DMS53 (cell line): ENCODE data around the gene LSAMP.

ENCODE experiments used
- DNase-seq: peaks from one replicate; lab custom pipeline; 2025; lab: John Stamatoyannopoulos, UW

LSAMP gene

GRCh38 chr3:115836944-115837343 lies 608.3 kb downstream of the LSAMP start:
- DNase-seq: peak; percentile 51

- DNase-seq: no peak
Measured at GRCh38 chr3:115835946-115836345, 609.3 kb downstream of the LSAMP start.

- no peak for DNase-seq
Measured at GRCh38 chr3:115834068-115834467, 611.2 kb downstream of the LSAMP start.

GRCh38 chr3:115833074-115833473 lies 612.2 kb downstream of the LSAMP start:
- no peak for DNase-seq

- peak; percentile 24 for DNase-seq
Measured at GRCh38 chr3:115832265-115832664, 613.0 kb downstream of the LSAMP start.

GRCh38 chr3:115831864-115832263 lies 613.4 kb downstream of the LSAMP start:
- no peak for DNase-seq

GRCh38 chr3:115830764-115831395 lies 614.4 kb downstream of the LSAMP start:
- DNase-seq: no peak

GRCh38 chr3:115828401-115828800 lies 616.9 kb downstream of the LSAMP start:
- no peak for DNase-seq

- DNase-seq: no peak
Measured at GRCh38 chr3:115827495-115827894, 617.8 kb downstream of the LSAMP start.

- no peak for DNase-seq
Measured at GRCh38 chr3:115825046-115825445, 620.2 kb downstream of the LSAMP start.

GRCh38 chr3:115823083-115823482 lies 622.2 kb downstream of the LSAMP start:
- peak; percentile 29 for DNase-seq

- DNase-seq: peak; percentile 26
Measured at GRCh38 chr3:115822579-115822978, 622.7 kb downstream of the LSAMP start.

- DNase-seq: peak; percentile 90
Measured at GRCh38 chr3:115819785-115820384, 625.4 kb downstream of the LSAMP start.

GRCh38 chr3:115814778-115815380 lies 630.4 kb downstream of the LSAMP start:
- DNase-seq: peak; percentile 70

- DNase-seq: no peak
Measured at GRCh38 chr3:115814006-115814405, 631.3 kb downstream of the LSAMP start.

- DNase-seq: no peak
Measured at GRCh38 chr3:115808816-115809215, 636.5 kb downstream of the LSAMP start.

- DNase-seq: no peak
Measured at GRCh38 chr3:115808244-115808643, 637.0 kb downstream of the LSAMP start.

- no peak for DNase-seq
Measured at GRCh38 chr3:115806501-115806900, 638.8 kb downstream of the LSAMP start.

GRCh38 chr3:115805520-115805919 lies 639.8 kb downstream of the LSAMP start:
- no peak for DNase-seq

- DNase-seq: no peak
Measured at GRCh38 chr3:115804713-115805119, 640.6 kb downstream of the LSAMP start.

GRCh38 chr3:115804200-115804599 lies 641.1 kb downstream of the LSAMP start:
- DNase-seq: no peak

- no peak for DNase-seq
Measured at GRCh38 chr3:115803661-115804060, 641.6 kb downstream of the LSAMP start.

- DNase-seq: no peak
Measured at GRCh38 chr3:115800489-115801075, 644.7 kb downstream of the LSAMP start.
